Central memory CD4-positive, alpha-beta T cell (primary cell): ENCODE results near the gene COPE.

ENCODE experiments used
- DNase-seq: peaks from one replicate; pipeline ENCODE4 v3.0.0; 2022

The COPE gene

DNA sequence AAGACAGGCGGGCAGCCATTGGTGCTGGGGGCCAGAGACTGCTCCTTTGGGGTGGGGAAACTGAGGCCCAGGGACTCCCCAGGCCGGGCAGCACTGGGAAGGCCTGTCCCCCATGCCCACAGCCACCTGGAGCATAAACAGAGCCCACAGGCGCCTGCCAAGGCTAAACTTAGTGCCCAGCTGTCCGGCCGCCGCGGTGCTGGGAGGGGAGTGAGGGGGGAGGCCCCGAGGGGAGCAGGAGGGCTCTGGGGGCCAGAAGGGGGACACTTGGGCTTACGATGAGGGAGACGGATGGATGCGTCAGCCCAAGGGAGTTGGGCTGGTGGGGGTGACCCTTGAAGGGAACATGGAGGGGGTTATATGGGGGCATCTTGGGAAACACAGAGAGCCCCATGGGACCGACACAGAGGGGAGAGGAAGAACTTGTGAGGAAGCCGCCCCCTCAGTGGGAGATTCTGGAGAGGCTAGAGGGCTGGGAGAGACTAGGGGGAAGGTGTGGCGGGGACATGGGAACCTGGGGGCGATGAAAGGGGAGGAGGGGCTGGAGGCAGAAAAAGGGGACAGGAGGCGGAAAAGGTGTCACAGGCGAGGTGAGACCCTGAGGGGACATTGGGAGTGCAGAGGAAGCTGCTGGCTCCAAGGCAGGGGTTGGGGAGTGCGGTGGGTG is 25.5 kb downstream of the COPE start:
- DNase-seq = no peak

DNA sequence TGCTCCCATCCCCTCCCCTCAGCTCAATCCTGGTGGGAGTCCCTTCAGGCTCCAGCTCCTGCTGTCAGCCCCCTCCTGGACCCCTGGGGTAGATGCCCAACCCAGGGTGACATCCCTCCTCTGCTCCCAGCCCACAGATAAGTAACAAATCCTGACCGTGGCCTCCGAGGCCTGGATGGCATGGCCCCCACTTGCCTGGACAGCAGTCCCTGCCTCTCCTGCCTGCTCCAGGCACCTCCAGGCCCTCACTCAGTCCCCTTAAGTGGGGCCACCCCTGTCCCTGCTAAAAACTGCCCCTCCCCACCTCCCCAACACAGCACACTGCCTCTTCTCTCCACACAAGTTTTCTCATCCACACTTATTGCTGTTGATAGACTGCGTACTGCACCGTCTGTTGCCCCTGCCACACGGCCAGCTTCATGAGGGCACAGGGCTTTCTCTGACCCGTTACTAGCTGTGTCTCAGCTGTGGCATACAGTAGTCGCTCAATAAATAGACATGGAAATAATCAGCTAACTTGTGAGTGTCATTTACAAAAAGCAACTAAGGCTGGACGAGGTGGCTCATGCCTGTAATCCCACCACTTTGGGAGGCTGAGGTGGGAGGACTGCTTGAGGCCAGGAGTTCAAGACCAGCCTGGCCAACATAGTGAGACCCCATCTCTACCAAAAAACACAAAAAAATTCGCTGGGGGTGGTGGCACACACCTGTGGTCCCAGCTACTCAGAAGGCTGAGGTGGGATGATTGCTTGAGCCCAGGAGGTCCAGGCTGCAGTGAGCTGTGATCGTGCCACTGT is 29.0 kb downstream of the COPE start:
- no peak for DNase-seq

DNA sequence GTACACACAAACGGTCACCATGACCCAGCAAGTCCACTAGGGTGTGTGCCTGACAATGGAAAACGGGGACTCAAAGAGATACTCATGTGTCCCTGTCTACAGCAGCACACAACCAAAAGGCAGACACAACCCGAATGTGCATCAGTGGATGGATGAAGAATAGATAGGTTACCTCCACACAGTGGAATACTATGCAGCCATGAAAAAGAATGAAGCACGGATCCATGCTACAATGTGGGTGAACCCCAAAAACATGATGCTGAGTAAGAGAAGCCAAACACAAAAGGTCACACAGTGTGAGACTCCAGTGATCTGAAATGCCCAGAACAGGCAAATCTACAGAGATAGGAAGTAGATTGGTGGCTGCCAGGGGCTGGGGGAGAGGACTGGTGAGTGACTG is 32.2 kb downstream of the COPE start:
- no peak for DNase-seq

DNA sequence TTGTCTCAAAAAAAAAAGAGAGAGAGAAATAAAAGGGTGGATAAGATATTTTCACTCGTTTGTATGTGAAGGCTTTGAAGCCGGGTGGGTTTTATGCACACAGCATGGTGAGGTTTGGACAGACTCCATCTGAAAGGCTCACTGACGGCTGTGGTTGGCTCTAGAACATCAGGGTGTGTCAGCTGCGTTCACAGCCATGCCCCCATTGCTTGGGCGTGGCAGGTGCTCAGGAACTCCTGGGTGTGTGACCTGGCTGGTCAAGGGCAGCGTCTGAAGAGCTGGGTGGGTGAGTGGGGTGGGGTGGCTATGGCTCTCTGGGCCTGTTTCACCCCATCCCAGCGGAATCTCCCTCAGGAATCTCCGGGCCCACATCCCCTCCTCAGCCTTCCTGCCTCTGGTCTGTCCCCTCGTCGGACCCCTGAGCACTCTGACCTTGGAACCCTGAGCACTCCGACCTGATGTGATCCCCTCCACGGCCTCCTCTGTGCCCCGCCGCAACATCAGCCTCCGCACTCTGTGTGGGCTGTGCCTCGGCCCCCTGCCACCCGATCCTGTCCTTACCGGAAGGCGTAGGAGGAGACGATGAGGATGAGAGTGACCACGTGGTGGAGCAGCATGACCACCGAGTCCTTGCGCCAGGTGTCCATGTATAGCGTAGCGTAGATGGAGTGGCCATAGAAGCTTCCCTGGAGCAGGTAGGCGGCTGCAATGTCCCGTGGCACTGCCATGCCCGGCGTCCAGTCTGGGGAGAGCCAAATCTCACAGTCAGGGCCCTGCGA is 35.5 kb downstream of the COPE start:
- DNase-seq = no peak

DNA sequence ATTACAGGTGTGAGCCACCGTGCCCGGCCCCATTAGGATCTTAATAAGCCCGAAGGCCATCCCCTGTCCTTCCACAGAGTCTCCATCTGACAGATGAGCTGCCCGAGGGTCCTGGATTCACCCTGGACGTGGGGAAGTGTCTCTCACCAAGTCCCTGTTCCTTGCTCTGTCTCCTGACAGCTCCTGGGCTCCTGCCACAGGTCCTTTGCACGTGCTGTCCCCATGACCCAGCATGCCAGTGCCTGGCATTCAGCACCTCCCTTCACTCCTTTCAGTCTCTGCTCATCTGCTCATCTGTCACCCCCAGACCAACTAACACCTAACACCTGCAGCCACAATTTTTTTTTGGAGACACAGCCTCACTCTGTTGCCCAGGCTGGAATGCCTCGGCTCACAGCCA is 37.7 kb downstream of the COPE start:
- DNase-seq = no peak

DNA sequence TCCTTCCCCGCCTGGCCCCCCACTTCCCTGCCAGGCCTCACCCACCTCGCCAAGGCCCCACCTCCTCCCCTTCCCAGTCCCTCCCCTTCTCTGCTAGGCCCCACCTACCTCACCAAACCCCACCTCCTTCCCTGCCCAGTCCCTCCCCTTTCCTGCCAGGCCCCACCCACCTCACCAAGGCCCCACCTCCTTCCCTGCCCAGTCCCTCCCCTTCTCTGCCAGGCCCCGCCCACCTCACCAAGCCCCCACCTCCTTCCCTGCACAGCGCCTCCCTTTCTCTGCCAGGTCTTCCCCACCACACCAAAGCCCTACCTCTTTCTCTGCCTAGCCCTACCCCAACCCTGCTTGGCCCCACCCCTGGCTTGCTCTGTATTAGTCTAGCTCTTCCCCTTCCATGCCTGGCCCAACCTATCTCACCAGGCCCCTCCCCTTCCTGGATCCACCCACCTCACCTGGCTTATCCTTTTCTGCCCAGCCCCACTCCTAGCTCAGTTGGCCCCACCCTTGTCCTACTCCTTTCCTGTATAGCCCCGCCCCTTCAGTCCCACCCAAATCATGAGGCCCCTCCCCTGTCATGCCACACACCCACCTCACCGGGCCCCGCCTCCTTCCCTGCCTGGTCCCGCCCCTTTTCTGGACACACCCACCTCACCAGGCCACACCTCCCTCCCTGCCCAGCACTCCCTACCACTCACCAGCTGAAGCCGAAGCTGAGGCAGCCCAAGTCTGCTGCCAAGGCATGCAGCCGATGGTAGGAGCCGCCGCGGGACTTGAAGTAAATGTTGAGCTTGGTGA is 39.4 kb downstream of the COPE start:
- DNase-seq = no peak

DNA sequence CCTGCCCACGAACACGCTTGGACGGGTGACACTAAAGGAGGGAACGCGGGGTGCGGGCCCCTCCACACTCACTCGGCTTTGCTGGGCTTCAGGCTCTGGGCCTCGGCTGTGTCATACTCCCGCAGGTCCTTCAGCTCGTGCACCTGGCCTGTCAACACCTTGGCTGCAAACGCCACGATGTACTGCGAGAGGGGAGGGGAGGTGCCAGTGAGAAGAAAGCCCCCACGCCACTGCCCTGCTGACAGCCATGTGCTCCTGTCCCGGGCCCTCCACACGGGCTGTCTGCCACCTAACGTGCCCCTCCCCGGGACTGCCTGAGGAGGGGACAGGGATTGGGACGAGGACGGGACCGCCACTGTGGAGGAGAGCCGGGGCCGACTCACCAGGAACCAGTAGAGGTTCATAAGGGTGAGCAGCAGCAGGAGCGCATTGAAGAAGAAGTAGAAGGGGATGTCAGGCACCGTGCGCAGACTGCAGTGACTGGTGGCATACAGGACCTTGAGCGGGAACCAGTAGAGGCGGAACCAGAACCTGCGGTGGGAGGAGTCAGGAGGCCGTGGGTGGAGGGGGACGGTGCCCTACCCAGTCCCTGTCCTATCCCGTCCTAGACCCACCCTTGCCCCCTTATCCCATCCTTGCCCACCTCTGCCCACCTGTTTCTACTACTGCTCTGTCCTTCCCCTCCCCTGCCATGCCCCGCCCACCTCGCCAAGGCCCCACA is 40.2 kb downstream of the COPE start:
- no peak for DNase-seq

DNA sequence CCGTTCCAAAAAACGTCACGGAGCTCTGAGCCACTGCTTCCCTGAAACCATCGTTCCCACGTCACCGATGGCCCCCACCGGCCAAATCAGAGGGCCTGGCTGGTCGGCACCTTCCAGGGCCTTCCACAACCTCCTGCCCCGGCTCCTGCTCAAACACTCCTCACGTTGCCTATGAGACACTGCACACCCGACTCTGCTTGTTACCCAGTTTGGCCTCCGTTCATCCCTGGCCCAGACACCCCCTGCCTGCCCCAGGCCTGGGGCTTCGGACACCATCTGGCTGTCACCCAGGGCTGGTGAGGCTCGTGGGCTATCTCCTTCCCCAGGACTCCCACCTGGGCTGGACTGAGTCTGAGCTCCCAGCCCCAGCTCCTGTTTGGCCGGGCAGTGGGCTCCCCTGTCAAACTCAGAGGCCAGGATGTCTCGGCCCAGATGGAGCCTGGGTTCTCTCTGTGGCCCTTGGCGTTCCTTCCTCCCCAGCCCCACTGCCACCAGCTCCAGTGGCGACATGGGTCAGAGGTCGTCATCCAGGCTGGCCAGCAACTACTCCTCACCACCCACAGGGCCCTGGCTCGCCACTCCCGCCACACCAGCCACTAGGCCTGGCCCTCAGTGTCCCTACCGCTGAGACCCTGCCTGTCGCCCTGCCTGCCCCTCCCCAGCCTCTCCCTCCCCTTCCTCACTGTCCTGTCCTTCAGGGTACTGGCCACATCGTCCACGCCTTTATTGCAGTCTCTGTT is 41.0 kb downstream of the COPE start:
- DNase-seq = no peak

DNA sequence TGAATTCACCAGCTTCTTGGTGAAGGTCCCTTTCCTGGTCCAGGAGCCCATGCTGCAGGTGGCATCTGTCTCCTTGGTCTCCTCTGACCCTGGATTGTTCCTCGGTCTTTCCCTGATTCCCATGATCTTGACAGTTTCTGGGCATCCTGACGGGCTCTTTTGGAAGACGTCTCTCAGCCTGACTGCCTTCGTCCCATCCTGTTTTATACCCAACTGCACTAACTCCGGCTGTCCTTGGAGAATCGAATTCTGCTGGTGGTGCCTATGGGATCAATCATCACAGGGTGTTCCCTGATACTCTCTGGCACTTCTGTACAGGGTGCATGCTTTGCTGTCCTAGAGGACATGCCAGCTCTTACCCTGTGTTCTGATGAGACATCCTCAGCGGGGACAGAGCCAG is 42.3 kb downstream of the COPE start:
- no peak for DNase-seq

DNA sequence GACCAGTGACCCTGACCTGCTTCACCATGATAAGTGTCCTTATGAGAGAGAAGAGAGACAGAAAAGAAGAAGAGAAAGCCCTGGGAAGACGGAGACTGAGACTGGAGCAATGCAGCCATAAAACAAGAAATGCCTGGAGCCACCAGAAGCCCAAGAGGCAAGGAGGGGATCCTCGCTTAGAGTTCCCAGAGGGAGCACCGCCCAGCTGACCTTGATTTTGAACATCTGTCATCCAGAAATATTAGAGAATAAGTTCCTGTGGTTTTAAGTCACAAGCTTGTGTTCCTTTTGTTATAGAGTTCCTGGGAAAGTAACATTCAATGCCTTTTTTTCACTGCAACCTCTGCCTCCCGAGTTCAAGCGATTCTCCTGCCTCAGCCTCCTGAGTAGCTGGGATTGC is 43.5 kb downstream of the COPE start:
- DNase-seq = no peak

DNA sequence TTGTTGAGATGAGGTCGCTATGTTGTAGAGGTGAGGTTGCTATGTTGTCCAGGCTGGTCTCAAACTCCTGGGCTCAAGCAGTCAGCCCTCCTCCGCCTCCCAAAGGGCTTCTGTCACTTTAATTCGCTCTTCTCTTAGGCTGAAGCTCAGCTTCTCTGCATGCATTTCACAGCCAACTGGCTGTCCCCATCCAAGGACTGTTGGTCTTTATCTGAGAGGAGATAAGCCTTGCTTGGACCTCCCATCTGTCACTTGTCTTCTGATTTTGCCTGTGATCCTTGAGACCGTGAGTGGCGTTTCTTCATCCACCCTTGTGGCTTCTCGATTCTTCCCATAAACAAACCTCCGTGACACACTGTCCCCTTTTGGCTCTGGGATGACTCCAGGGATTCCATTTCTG is 47.6 kb downstream of the COPE start:
- DNase-seq = no peak

DNA sequence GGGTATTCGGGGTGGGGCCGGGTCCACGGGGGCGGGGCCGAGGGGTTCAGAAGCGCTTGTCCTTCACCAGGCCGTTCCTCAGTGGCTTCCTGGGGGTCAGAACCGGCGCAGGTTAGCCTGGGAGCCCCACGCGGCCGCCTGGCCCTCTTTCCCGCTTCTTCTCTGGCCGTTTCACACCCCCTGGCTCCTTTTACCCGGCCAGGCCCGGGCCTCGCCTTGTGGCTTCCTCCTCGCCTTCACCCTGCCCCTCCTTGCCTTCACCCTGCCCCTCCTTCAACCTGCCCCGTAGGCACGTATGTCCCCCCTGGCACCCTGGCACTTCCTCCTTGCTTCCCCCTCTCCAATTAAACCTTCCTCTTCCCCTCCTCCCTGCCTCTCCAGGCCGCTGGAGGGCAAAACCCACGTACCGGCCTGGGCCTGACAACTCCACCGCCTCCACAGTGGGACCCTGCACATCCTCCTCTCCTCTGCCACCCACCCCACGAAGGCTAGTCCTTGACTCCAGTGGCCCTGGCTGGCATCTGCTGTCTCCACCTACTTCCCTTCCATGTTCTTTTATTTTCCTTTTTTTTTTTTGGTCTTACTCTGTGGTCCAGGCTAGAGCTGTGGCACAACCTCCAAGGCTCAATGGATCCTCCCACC is 48.5 kb downstream of the COPE start:
- no peak for DNase-seq

DNA sequence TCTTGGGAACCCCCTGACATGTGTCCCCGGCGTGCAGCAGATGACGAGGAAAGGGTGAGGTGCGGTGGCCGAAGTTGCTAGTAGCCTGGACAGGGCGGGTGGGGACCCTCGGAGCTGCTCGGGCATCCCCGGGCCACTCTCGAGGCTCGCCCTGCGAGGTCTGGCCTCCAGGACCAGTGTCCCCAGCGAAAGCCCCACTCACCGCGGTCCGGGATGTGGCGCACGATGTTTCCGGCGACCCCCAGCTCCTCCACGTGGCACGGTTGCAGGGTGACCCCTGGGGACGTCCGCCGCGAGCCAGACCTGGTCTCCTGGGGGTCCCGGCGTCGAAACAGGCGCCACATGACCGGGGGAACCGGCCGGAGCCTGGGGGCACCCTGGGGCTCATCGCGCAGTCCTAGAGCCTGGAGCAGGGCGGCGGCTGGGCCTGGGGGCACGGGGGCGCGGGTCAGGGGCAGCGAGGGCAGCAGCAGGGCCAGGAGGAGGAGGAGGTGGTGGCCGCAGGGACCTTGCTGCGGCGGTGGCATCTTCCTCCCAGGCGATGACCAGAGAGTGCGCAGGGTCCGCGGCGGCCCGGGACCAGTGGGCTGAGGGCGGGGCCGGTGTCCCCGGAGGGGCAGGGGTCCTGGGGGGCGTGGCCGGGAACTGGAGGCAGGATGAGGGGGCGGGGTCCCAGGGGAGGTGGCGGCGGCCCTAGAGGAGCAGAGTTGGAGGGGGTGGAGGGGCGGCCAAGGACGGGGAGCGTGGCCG is 49.2 kb downstream of the COPE start:
- DNase-seq = no peak

DNA sequence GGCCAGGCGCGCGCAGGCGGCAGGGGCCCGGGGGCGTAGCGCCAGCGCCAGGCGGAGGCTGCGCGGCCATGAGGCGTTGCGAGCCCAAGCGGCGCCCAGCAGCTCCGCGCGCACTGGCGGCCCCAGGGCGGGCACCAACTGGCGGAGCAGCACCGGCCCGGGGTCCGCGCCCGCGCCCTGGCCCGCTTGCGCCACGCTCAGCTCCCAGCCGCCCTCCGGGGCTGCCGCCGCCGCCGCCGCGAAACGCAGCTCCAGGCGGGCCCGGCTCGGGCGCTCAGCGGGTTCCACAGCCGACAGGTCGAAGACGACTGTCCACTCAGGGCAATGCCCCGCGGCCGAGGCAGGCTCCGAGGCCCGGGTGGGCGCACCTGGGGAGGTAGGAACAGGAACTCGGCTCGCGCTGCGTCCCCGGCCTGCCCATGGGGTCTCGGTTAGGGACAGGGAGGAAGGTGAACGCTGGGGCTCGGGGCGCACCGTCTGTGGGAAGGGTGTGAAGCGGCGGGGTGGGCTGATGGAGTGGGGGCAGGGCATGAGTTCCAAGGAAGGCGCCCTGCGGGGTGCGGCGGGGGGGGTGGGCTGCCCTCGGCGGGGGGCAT is 50.1 kb downstream of the COPE start:
- no peak for DNase-seq

DNA sequence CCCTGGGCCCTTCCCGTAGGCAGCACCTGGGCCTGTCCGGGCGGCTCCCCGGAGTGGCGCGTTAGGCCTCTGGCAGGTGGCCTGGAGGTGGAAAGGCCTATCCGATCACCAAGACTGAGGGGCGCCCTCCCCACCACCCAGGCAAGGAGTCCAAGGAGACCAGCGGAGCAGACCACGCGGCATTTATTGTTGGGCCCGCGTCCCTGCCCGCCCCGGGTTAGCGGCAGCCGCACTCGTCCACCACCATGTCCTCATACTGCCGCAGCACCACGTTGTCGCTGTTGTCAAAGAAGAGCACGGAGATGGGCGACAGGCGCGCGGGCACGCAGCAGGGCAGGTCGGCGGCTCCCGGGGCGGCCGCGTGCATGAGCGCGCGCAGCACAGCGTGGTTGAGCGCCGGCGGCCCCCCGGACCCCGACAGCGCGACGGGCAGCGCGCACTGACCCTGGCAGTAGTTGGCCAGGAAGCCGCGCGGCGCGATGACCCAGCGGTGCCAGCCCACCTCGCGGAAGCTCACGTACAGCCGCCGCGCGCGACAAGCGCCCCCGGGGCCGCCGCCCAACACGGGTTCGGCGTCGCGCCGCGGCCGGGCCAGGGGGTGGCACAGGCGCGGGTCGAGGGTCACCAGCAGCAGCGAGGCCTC is 50.7 kb downstream of the COPE start:
- no peak for DNase-seq

DNA sequence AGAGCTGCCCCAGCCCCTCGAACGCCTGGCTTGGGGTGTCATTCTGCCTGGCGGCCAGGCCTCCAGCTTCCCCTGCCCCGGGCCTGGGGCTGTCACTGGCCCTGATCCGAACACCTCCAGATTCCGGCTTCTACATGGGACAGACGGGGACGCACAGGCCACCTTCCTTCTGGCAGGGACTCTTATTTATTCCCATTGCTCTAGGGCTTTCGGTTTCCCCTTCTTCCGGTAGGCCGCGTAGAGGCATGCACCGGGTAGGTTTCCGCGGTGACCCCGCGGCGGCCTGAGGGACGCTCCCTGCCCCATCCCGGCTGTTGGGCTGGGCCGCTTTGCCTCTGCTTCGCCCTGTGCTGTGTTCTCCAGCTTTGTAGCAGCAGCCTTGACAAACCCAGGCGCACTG is 51.4 kb downstream of the COPE start:
- DNase-seq = no peak

DNA sequence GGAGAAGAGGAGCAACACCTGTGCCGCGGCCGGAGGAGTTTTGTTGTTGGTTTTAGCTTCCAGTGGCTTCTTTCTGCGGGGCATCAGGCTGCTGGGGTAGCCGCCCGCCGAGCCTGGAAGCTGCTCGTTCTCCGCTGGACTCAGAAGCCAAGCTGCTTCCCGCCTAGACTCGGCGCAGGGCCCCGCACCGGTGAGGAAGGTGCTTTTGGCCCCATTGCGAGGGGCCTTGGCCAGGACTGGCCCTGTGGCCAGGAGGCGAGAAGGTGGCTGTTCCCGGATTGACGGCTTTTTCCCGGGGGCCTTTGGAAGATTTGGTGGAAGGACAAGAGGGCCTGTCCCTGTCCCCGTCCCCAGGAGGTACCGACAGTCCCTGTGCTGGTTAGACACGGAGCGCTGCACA is 52.0 kb downstream of the COPE start:
- no peak for DNase-seq

DNA sequence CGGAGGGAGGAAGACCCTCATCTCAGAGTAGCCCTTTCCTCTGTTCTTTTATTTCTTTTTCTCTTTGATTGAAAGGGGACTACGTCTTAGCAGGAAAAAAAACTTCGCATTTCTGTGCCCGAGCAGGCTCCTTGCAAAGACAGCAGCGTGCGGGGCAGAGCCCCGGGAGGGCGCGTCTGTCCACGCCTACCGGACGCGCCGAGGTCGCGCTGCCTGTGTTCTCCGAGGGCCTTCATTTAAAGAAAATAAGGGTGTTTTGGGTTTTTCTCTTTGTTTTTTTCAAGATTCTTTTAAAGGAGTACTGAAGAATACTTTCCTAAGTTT is 52.4 kb downstream of the COPE start:
- no peak for DNase-seq

DNA sequence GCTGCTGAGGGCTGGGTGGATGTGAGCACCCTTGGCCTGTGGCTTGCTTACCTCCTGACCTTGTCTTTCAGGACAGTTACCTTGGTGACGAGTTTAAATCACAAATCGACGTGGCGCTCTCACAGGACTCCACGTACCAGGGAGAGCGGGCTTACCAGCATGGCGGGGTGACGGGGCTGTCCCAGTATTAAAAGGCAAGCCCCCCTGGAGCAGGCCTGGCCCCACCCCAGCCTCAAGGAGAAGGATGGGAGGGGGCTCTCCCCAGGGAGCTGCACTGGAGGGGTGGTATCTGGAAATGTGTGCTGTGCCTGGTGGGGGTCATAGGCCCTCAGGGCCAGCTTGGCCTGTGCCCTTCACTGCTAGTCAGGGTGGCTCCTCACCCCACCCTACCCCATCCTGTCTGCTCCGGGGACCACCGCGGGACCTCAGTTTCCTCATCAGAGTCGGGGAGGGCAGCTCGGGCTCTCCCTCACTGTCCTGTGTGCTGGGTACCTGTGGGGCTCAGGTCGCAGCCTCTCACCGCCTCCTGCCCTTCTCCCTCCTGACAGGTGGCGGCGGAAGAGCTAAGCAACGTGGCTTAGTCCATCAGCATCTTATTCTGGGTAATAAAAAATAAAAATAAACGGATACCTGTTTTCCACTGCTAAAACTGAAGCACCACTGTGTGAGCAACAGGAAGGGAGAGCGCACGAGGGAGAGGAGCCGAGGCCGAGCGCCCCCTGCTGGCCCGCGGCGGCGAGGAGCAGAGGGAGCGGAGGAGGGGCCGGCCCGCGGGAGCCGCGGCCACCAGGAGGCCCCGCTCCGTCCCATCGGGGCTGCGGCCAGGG is 53.0 kb downstream of the COPE start:
- peak; percentile 52 for DNase-seq
